Type B pancreatic cell (in vitro differentiated cells): ENCODE results near the gene MC5R. TPM values are rescaled to one million over a fixed set of nuclear protein-coding genes. Genes with fewer than 3 reads are reported as not detected.

Experiments
- DNase-seq: peaks from one replicate; pipeline ENCODE4 v3.0.0; 2021; ENCODE audit warnings: mixed read lengths; ENCODE audit not compliant: unreplicated experiment; ENCODE audit errors: extremely low spot score
- H3K27ac Mint-ChIP-seq: 2 replicates; pipeline ENCODE4 v1.8.0; 2021; ENCODE audit warnings: mild to moderate bottlenecking, mixed read lengths
- H3K27me3 Mint-ChIP-seq: 2 replicates; pipeline ENCODE4 v1.8.0; 2021; ENCODE audit warnings: mixed read lengths
- H3K36me3 Mint-ChIP-seq: 2 replicates; pipeline ENCODE4 v1.8.0; 2021; ENCODE audit warnings: mixed read lengths
- H3K4me1 Mint-ChIP-seq: one replicate; pipeline ENCODE4 v1.8.0; 2021; ENCODE audit warnings: mixed read lengths; ENCODE audit not compliant: unreplicated experiment
- H3K4me3 Mint-ChIP-seq: 2 replicates; pipeline ENCODE4 v1.8.0; 2021; ENCODE audit warnings: mild to moderate bottlenecking, mixed read lengths
- H3K9me3 Mint-ChIP-seq: 2 replicates; pipeline ENCODE4 v1.8.0; 2021; ENCODE audit warnings: mixed read lengths
- long read RNA-seq: library from polyadenylated mRNA; unstranded; transcript quantifications from one replicate; pipeline ENCODE4 v2.0.0, GENCODE V29; 2020
- total RNA-seq: library from RNA; stranded (reverse); gene quantifications from 2 replicates; pipeline ENCODE4 v1.2.1, GENCODE V29; 2021; ENCODE audit warnings: low replicate concordance
- TF ChIP-seq, protein P1 (sequence below): fragments of 200-600 bp; sonication (generic); conservative IDR thresholded peaks from 2 replicates; pipeline ENCODE4 v1.5.0; 2021; ENCODE audit warnings: antibody characterized with exemption, mild to moderate bottlenecking

MC5R gene
- total RNA-seq = not detected in 2 replicates
- long read RNA-seq = 0 reads

DNA sequence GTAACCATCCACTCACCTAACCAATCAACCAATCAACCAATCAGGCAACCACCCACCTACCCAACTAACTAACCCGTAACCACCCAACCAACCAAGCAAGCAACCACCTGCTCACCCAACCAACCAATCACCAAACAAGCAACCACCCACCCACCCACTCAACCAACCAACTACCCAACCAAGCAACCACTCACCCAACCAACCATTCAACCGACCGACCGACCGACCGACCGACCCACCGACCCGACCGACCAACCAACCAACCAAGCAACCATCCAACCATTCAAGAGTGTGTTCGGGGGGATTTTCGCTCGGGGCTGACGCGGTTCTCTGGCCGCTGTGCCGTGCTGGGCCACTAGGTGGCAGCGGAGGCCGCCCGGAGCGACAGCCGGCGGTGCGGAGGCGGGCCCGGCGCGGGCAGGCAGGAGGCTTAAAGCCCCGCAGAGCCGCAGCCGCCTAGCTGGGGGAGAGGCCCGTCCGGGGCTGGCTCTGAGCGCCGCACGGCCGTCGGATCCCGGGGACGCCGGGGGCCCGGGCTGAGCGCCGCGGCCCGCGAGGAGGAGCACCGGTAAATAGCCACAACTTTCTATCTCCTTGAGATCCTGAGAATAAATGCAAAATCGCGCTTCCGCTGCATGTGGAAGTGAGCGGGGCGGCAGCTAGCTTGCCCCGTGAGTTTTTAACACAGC, at the start of gene MC5R:
Gene MC5R (plus strand): TSS at position 443 of the 689 bp plus-strand sequence. CDS start 1,617 bp downstream, outside the sequence.
- TF ChIP-seq, protein P1, sequence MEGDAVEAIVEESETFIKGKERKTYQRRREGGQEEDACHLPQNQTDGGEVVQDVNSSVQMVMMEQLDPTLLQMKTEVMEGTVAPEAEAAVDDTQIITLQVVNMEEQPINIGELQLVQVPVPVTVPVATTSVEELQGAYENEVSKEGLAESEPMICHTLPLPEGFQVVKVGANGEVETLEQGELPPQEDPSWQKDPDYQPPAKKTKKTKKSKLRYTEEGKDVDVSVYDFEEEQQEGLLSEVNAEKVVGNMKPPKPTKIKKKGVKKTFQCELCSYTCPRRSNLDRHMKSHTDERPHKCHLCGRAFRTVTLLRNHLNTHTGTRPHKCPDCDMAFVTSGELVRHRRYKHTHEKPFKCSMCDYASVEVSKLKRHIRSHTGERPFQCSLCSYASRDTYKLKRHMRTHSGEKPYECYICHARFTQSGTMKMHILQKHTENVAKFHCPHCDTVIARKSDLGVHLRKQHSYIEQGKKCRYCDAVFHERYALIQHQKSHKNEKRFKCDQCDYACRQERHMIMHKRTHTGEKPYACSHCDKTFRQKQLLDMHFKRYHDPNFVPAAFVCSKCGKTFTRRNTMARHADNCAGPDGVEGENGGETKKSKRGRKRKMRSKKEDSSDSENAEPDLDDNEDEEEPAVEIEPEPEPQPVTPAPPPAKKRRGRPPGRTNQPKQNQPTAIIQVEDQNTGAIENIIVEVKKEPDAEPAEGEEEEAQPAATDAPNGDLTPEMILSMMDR = peak; percentile 90
- peaks cover 37% of the 10 kb centered on the region for H3K27me3 Mint-ChIP-seq
- H3K9me3 Mint-ChIP-seq = no peaks in the 10 kb centered on the region
- DNase-seq = peak; percentile 76
- H3K27ac Mint-ChIP-seq = no peak within 1 kb of the TSS
- H3K4me1 Mint-ChIP-seq = no peaks in the 10 kb centered on the region
- H3K4me3 Mint-ChIP-seq = peak within 1 kb of the TSS; percentile 58
- no peaks in the 10 kb centered on the region for H3K36me3 Mint-ChIP-seq

DNA sequence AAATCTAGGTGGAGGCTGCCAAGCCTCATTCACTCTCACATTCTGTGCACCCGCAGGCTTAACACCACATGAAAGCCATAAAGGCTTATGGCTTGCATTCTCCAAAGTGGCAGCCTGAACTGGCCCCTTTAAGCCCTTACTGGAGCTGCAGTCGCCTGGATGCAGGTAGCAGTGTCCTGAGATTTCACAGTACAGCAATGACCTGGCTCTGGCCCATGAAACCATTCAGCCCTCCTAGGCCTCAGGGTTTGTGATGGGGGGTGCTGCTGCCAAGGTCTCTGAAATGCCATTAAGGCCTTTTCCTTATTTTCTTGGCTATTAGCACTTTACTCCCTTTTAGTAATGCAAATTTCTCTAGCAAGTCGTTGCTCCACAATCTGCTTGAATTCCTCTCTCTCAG, 48.9 kb upstream of the MC5R start:
- Mint-ChIP-seq H3K27me3 (no peaks in the 10 kb centered on the region), H3K9me3 (no peaks in the 10 kb centered on the region), H3K27ac (no peak overlapping the region), H3K4me1 (no peaks in the 10 kb centered on the region), H3K4me3 (no peak overlapping the region), H3K36me3 (no peaks in the 10 kb centered on the region)
- TF ChIP-seq, protein P1 = no peak
- DNase-seq = no peak

DNA sequence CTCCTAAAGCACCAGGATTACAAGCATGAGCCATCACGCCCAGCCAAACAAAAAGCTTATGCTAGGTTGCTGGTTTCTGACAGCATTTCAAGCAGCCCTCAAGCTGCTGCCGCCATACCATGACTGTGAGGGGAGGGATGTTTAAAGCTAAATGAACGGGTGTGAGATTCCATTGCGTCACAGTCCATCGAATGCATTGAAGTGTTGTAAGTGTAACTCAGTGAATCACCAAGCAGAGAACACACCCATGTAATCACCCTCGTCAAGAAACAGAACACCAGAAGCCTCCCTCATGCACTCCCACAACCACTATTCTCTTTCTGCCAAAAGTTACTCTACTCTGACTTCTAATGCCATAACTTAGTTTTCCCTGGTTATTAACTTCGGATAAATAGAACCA, 32.8 kb upstream of the MC5R start:
- Mint-ChIP-seq H3K9me3 (no peaks in the 10 kb centered on the region), H3K36me3 (no peaks in the 10 kb centered on the region), H3K4me3 (no peak overlapping the region), H3K4me1 (no peaks in the 10 kb centered on the region), H3K27me3 (peaks cover 5% of the 10 kb centered on the region), H3K27ac (no peak overlapping the region)
- DNase-seq = no peak
- TF ChIP-seq, protein P1 = no peak

DNA sequence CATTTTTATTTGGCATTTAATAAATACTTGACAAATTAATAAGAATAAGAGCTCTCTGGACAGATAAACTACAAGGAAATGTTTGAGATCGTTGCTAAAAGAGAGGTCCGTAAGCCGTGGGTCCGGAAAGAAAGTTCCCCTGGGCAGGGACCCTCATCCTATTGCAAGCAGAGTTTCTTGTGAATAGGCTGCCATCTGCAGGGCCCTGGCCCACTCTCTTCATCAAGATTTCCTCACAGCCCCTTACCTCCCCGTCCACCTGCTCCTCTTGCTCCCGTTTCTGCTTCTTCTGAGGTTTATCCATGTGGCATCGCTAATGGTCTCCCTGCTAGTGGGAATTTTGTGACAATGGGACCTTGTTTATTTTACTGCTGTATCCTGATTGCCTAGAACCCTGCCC, 30.1 kb upstream of the MC5R start:
- Mint-ChIP-seq H3K4me3 (no peak overlapping the region), H3K4me1 (no peaks in the 10 kb centered on the region), H3K36me3 (no peaks in the 10 kb centered on the region), H3K27me3 (peaks cover 12% of the 10 kb centered on the region), H3K27ac (no peak overlapping the region), H3K9me3 (no peaks in the 10 kb centered on the region)
- DNase-seq = no peak
- TF ChIP-seq, protein P1 = no peak

DNA sequence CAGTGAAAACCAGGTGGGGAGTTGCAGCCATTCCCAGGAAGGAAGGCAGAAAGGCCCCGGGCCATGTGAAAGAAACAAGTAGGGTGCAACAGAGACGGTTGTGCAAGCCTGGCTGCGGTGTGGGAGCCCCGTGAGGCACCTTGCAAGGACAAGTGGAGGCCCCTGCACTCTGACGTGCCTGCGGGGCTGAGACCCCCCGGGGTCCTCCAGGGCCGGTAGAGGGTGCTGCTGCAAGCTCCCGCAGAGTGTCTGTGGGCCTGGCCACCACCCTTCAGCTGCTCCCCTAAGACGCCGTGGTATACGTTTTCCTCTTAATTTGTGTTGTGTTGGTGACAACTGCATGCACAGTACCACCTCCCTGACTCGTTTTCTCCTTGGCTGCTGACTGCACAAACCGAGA, 27.4 kb upstream of the MC5R start:
- Mint-ChIP-seq H3K9me3 (no peaks in the 10 kb centered on the region), H3K27me3 (peaks cover 31% of the 10 kb centered on the region), H3K4me1 (no peaks in the 10 kb centered on the region)

More for the DNA sequence above, 27.4 kb upstream of the MC5R start:
- Mint-ChIP-seq H3K4me3 (no peak overlapping the region), H3K27ac (no peak overlapping the region), H3K36me3 (no peaks in the 10 kb centered on the region)
- DNase-seq = no peak
- TF ChIP-seq, protein P1 = no peak
